PC-9 (cell line): Measurements from ENCODE around the gene AP1G2.

ENCODE experiments used
- EZH2 ChIP-seq: fragments of 200-600 bp; sonication (generic); IDR thresholded peaks from 2 replicates; pipeline ENCODE4 v1.8.0; 2017; ENCODE audit warnings: antibody characterized with exemption, low read depth
- TF ChIP-seq, protein P1 (sequence below): fragments of 200-600 bp; sonication (generic); conservative IDR thresholded peaks from 2 replicates; pipeline ENCODE4 v1.6.1; 2017; ENCODE audit warnings: mixed run types, antibody characterized with exemption, mild to moderate bottlenecking, moderate library complexity

DNA sequence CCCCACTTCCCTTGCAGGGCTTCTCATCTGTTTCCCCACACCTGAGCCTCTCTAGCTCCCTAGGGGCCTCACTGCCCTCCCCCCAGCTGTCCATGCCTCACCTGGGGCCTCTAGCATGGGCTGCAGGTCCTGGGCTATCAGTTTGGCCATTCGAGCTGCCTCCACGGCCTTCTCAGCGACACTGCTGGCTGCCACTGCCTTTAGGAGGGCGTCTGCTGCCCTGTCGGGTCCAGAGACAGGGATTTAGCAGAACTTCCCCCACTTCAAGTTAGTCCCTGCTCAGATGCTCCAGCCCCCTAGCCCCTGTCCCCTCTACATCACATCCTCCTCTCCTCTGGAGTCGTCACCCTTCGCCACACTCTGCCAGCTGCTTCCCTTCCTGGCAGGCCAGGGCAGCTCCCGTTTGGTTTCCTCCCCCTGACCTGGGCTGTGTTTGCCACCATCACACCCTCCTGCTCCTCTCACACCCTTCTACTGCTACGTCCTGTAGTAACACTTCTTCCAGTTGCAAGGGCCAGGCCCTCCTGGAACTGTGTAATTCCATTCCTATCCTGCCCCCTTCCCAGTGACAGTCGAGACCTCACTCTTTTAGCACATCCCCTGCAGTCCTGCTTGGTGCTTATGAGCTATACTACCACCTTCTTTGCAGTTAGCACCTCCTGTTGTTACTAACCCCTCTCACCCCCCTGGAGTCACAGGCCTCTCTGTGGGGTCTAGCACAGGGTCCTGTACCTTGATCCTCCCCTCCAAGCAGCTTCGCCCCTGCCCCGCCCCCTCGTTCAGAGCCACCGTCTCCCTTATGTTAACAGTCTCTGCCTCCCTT is 4.3 kb upstream of the AP1G2 start:
- TF ChIP-seq, protein P1, sequence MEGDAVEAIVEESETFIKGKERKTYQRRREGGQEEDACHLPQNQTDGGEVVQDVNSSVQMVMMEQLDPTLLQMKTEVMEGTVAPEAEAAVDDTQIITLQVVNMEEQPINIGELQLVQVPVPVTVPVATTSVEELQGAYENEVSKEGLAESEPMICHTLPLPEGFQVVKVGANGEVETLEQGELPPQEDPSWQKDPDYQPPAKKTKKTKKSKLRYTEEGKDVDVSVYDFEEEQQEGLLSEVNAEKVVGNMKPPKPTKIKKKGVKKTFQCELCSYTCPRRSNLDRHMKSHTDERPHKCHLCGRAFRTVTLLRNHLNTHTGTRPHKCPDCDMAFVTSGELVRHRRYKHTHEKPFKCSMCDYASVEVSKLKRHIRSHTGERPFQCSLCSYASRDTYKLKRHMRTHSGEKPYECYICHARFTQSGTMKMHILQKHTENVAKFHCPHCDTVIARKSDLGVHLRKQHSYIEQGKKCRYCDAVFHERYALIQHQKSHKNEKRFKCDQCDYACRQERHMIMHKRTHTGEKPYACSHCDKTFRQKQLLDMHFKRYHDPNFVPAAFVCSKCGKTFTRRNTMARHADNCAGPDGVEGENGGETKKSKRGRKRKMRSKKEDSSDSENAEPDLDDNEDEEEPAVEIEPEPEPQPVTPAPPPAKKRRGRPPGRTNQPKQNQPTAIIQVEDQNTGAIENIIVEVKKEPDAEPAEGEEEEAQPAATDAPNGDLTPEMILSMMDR, result no peak
- TF ChIP-seq EZH2, result no peak
